GM19193 (cell line): Measurements from ENCODE around the gene ADRB2.

Experiments used
- POLR2A ChIP-seq: IDR thresholded peaks from 4 replicates; pipeline ENCODE4 v1.6.1; 2011; ENCODE audit not compliant: insufficient read depth, insufficient read length; ENCODE audit errors: extremely low read depth

The ADRB2 gene

GRCh38 chr5:148836272-148837250 is 10.2 kb downstream of the ADRB2 start:
- no peak for TF ChIP-seq POLR2A

GRCh38 chr5:148837383-148837782 is 11.0 kb downstream of the ADRB2 start:
- TF ChIP-seq POLR2A: no peak

- no peak for TF ChIP-seq POLR2A
Observed at GRCh38 chr5:148838357-148838756, 11.9 kb downstream of the ADRB2 start.

GRCh38 chr5:148839960-148840359 is 13.5 kb downstream of the ADRB2 start:
- no peak for TF ChIP-seq POLR2A

- TF ChIP-seq POLR2A: no peak
Observed at GRCh38 chr5:148840531-148840930, 14.1 kb downstream of the ADRB2 start.

- TF ChIP-seq POLR2A: no peak
Observed at GRCh38 chr5:148841519-148841918, 15.1 kb downstream of the ADRB2 start.

GRCh38 chr5:148842161-148842560 is 15.8 kb downstream of the ADRB2 start:
- no peak for TF ChIP-seq POLR2A

- no peak for TF ChIP-seq POLR2A
Observed at GRCh38 chr5:148843510-148844318, 17.3 kb downstream of the ADRB2 start.

GRCh38 chr5:148844433-148845280 is 18.2 kb downstream of the ADRB2 start:
- TF ChIP-seq POLR2A: no peak

GRCh38 chr5:148846930-148847329 is 20.5 kb downstream of the ADRB2 start:
- TF ChIP-seq POLR2A: no peak

GRCh38 chr5:148847456-148847855 is 21.0 kb downstream of the ADRB2 start:
- no peak for TF ChIP-seq POLR2A

- no peak for TF ChIP-seq POLR2A
Observed at GRCh38 chr5:148848393-148849031, 22.1 kb downstream of the ADRB2 start.

- no peak for TF ChIP-seq POLR2A
Observed at GRCh38 chr5:148849461-148849860, 23.1 kb downstream of the ADRB2 start.

- TF ChIP-seq POLR2A: no peak
Observed at GRCh38 chr5:148850836-148851235, 24.4 kb downstream of the ADRB2 start.
